IPS-18a (cell line): Measurements from ENCODE around the gene KIFAP3.
"Not testable (repeated sequence)": the region's sequence is repeated elsewhere in the genome, so short reads cannot be mapped to it uniquely, and the experiment has no call there.

Source experiments
- H3K27ac ChIP-seq: one replicate; pipeline ENCODE4 v1.5.1; 2013; ENCODE audit warnings: low read length
- H3K27me3 ChIP-seq: one replicate; pipeline ENCODE4 v1.6.1; 2013; ENCODE audit warnings: mild to moderate bottlenecking, low read length; ENCODE audit not compliant: control insufficient read depth, insufficient read depth
- H3K36me3 ChIP-seq: one replicate; pipeline ENCODE4 v1.6.1; 2013; ENCODE audit warnings: low read depth, low read length; ENCODE audit not compliant: control insufficient read depth
- H3K4me1 ChIP-seq: one replicate; pipeline ENCODE4 v1.6.1; 2013; ENCODE audit warnings: low read depth, low read length; ENCODE audit not compliant: control insufficient read depth
- H3K4me3 ChIP-seq: one replicate; pipeline ENCODE4 v1.5.1; 2013; ENCODE audit warnings: low read length
- H3K9ac ChIP-seq: one replicate; pipeline ENCODE4 v1.6.1; 2013; ENCODE audit warnings: mild to moderate bottlenecking, low read length, moderate library complexity
- H3K9me3 ChIP-seq: one replicate; pipeline ENCODE4 v1.6.1; 2013; ENCODE audit warnings: low read depth, low read length; ENCODE audit not compliant: control insufficient read depth

The KIFAP3 gene

GRCh38 chr1:170010443-170010842, 64.1 kb downstream of the KIFAP3 start:
- no peaks in the 10 kb centered on the region for H3K9me3 ChIP-seq

GRCh38 chr1:170009551-170009950, 64.9 kb downstream of the KIFAP3 start:
- no peak overlapping the region for H3K27ac ChIP-seq
- H3K9me3 ChIP-seq: no peaks in the 10 kb centered on the region
- no peak overlapping the region for H3K4me3 ChIP-seq
- H3K4me1 ChIP-seq: no peaks in the 10 kb centered on the region
- H3K9ac ChIP-seq: no peak overlapping the region
- no peaks in the 10 kb centered on the region for H3K27me3 ChIP-seq
- H3K36me3 ChIP-seq: no peaks in the 10 kb centered on the region

More at GRCh38 chr1:170010443-170010842, 64.1 kb downstream of the KIFAP3 start:
- Histone ChIP-seq H3K27me3 (no peaks in the 10 kb centered on the region), H3K4me1 (no peaks in the 10 kb centered on the region), H3K36me3 (no peaks in the 10 kb centered on the region), H3K4me3 (no peak overlapping the region), H3K27ac (no peak overlapping the region), H3K9ac (no peak overlapping the region)

- not testable (repeated sequence) for H3K36me3 ChIP-seq, H3K9me3 ChIP-seq, H3K27me3 ChIP-seq, H3K27ac ChIP-seq, H3K4me3 ChIP-seq, H3K4me1 ChIP-seq, H3K9ac ChIP-seq
Observed at GRCh38 chr1:170008745-170009144, 65.8 kb downstream of the KIFAP3 start.

GRCh38 chr1:170003270-170003835, 71.1 kb downstream of the KIFAP3 start:
- H3K36me3 ChIP-seq, H3K27ac ChIP-seq, H3K9ac ChIP-seq, H3K9me3 ChIP-seq, H3K4me3 ChIP-seq, H3K4me1 ChIP-seq: not testable (repeated sequence)
- peaks cover 17% of the 10 kb centered on the region for H3K27me3 ChIP-seq

- no peak overlapping the region for H3K9ac ChIP-seq
- no peaks in the 10 kb centered on the region for H3K4me1 ChIP-seq
- peaks cover 17% of the 10 kb centered on the region for H3K27me3 ChIP-seq
- H3K36me3 ChIP-seq: no peaks in the 10 kb centered on the region
- H3K9me3 ChIP-seq: no peaks in the 10 kb centered on the region
- H3K27ac ChIP-seq: no peak overlapping the region
- no peak overlapping the region for H3K4me3 ChIP-seq
Observed at GRCh38 chr1:170001266-170001665, 73.2 kb downstream of the KIFAP3 start.

- H3K9me3 ChIP-seq: no peaks in the 10 kb centered on the region
- H3K27ac ChIP-seq: no peak overlapping the region
- no peak overlapping the region for H3K9ac ChIP-seq
- H3K4me3 ChIP-seq: no peak overlapping the region
- no peaks in the 10 kb centered on the region for H3K36me3 ChIP-seq
- H3K27me3 ChIP-seq: peaks cover 17% of the 10 kb centered on the region
- no peaks in the 10 kb centered on the region for H3K4me1 ChIP-seq
Observed at GRCh38 chr1:169999761-170000160, 74.7 kb downstream of the KIFAP3 start.

- H3K36me3 ChIP-seq: no peaks in the 10 kb centered on the region
- H3K4me1 ChIP-seq: no peaks in the 10 kb centered on the region
- no peak overlapping the region for H3K27ac ChIP-seq
- H3K9me3 ChIP-seq: no peaks in the 10 kb centered on the region
- no peak overlapping the region for H3K9ac ChIP-seq
- H3K27me3 ChIP-seq: peaks cover 17% of the 10 kb centered on the region
- H3K4me3 ChIP-seq: no peak overlapping the region
Observed at GRCh38 chr1:169999331-169999741, 75.2 kb downstream of the KIFAP3 start.

- Histone ChIP-seq H3K4me3 (no peak overlapping the region), H3K27me3 (peaks cover 5% of the 10 kb centered on the region), H3K4me1 (no peaks in the 10 kb centered on the region), H3K27ac (no peak overlapping the region), H3K36me3 (no peaks in the 10 kb centered on the region), H3K9ac (no peak overlapping the region), H3K9me3 (no peaks in the 10 kb centered on the region)
Observed at GRCh38 chr1:169995993-169996392, 78.5 kb downstream of the KIFAP3 start.

GRCh38 chr1:169989246-169989645, 85.2 kb downstream of the KIFAP3 start:
- no peak overlapping the region for H3K9ac ChIP-seq
- H3K27me3 ChIP-seq: no peaks in the 10 kb centered on the region

GRCh38 chr1:169985757-169986156, 88.7 kb downstream of the KIFAP3 start:
- H3K36me3 ChIP-seq: no peaks in the 10 kb centered on the region
- no peak overlapping the region for H3K9ac ChIP-seq
- no peak overlapping the region for H3K4me3 ChIP-seq
- H3K27me3 ChIP-seq: no peaks in the 10 kb centered on the region
- no peak overlapping the region for H3K27ac ChIP-seq
- peaks cover 5% of the 10 kb centered on the region for H3K4me1 ChIP-seq
- H3K9me3 ChIP-seq: no peaks in the 10 kb centered on the region

More at GRCh38 chr1:169989246-169989645, 85.2 kb downstream of the KIFAP3 start:
- no peaks in the 10 kb centered on the region for H3K9me3 ChIP-seq
- H3K36me3 ChIP-seq: no peaks in the 10 kb centered on the region
- H3K4me3 ChIP-seq: no peak overlapping the region
- H3K27ac ChIP-seq: no peak overlapping the region
- no peaks in the 10 kb centered on the region for H3K4me1 ChIP-seq

GRCh38 chr1:169974067-169974466, 100.4 kb downstream of the KIFAP3 start:
- Histone ChIP-seq H3K4me3 (no peak overlapping the region), H3K27ac (no peak overlapping the region), H3K27me3 (no peaks in the 10 kb centered on the region), H3K4me1 (peaks cover 6% of the 10 kb centered on the region), H3K9ac (no peak overlapping the region), H3K9me3 (no peaks in the 10 kb centered on the region), H3K36me3 (no peaks in the 10 kb centered on the region)

GRCh38 chr1:169970114-169970513, 104.4 kb downstream of the KIFAP3 start:
- Histone ChIP-seq H3K36me3 (no peaks in the 10 kb centered on the region), H3K4me1 (no peaks in the 10 kb centered on the region), H3K4me3 (no peak overlapping the region), H3K9ac (no peak overlapping the region), H3K27me3 (no peaks in the 10 kb centered on the region), H3K9me3 (no peaks in the 10 kb centered on the region), H3K27ac (no peak overlapping the region)
